Left colon (tissue), 2 donors: ENCODE measurements around the gene OR4C6. TPM values are rescaled to one million over a fixed set of nuclear protein-coding genes. Genes with fewer than 3 reads are reported as not detected.

Source experiments
- ATAC-seq: fragments of 200-7000 bp; cut with Tn5 transposase; one replicate; pipeline ENCODE4 v1.9.1; 2020; ENCODE audit warnings: mild to moderate bottlenecking, moderate library complexity
- DNase-seq, 2 donors: peaks; one replicate each; pipeline ENCODE4 v3.0.0-alpha.2; 2020
- intact Hi-C, 2 donors: fragments of 100-400 bp; cut with DNase I in 1 of 2; cut with micrococcal nuclease in 1 of 2; formaldehyde crosslinking; loops; one replicate each; pipeline versions ENCODE4 v1.11.2 to v1.14.0; 2022; cut with DNase I, micrococcal nuclease
- long read RNA-seq: library from polyadenylated mRNA; unstranded; transcript quantifications from one replicate; pipeline ENCODE4 v2.0.0, GENCODE V29; 2021
- total RNA-seq, 2 donors: library from RNA; stranded (reverse); fragmentation: NEBNext Ultra II Directional; extraction: Animal tissue kit (Norgen Biotek cat#: 25700); gene quantifications; one replicate each; pipeline ENCODE4 v1.2.1, GENCODE V29; 2021
- donor health status: DM: no; HTN: no; CAD: no.
- donor health status: DM: yes; HTN: yes; CAD: no.

Gene OR4C6
- total RNA-seq = not detected
- long read RNA-seq = 0 reads

GRCh38 chr11:55661901-55662300 lies at the start of gene OR4C6:
Gene OR4C6 (plus strand): TSS chr11:55662201. CDS start chr11:55665167, 2,966 bp downstream.
- DNase-seq (no peak), ATAC-seq (no peak)
- intact Hi-C loops = no loop called here

DNA sequence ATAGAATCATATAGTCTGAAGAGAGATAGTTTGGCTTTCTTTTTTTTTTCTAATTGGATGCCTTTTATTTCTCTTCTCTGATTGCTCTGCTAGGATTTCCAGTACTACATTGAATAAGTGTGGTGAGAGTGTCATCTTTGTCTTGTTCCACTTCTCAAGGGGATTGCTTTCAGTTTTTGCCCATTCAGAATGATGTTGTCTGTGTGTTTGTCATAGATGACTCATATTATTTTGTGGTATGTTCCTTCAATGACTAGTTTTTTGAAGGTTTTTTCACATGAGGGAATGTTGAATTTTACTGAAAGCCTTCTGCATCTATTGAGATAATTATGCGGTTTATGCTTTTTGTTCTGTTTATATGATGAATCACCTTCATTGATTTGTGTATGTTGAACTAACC lies 37.5 kb upstream of the OR4C6 start:
- ATAC-seq (no peak), DNase-seq (no peak)
- intact Hi-C loops = no loop called here

- no peak for ATAC-seq
- no peak for DNase-seq
- intact Hi-C loops = no loop called here
Measured at GRCh38 chr11:55634813-55635212, 27.2 kb upstream of the OR4C6 start, which contains the start of gene OR4P4. Gene OR4P4 (plus strand): TSS chr11:55635113.

DNA sequence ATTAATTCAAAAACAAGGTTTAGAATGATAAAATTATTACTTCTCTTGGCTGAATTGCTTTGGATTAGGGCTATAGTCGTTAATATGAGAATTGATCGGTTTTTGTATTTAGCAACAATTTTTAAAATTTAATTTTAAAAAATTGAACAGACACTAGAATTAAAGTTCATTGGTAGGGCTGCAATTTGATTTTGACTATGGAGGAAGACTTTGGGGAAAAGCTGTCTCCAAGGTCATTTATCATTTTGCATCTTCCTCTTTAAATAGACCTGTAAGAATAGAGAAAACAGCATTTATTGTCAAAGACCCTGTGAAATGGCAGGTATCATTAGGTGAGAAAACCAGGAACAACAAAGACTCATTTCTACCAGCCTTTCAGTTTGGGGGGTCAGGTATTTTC lies 14.0 kb upstream of the OR4C6 start, which contains the start of gene OR4S2:
Gene OR4S2 (plus strand): TSS at position 301 of the 400 bp plus-strand sequence. CDS start 2,577 bp downstream, outside the sequence.
- DNase-seq = no peak
- ATAC-seq = no peak
- intact Hi-C loops = no loop called here

GRCh38 chr11:55652560-55652959 lies 9.4 kb upstream of the OR4C6 start:
- intact Hi-C loops = no loop called here
- no peak for ATAC-seq

GRCh38 chr11:55655096-55655495 lies 6.9 kb upstream of the OR4C6 start:
- no peak for DNase-seq
- intact Hi-C loops = no loop called here
- ATAC-seq = no peak

More at GRCh38 chr11:55652560-55652959, 9.4 kb upstream of the OR4C6 start:
- DNase-seq = no peak

DNA sequence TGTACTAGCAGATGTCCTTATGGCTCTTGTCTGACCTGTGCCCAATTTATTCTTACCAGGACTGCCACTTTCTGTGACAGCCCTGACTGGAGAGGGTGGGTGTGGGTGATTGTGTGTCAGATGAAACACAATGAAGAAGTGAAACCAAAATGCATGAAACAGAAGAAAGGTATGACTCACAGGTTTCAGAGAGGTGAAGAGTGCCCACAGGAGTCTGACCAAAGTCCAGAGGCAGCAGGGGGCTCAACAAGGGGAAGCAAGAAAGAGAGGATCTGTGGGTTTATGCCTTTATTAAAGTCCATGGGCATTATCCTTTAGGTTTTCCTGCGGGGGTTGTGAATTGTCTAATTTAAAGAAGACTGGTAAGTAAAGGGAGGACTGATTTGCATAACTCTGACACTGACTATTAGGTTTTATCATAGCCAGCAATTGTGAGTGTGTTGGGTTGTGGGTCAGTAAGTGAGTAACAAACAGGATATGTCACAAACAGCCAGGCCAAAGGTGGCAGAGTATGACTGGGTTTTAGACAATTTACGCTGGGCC lies 3.9 kb upstream of the OR4C6 start:
- intact Hi-C loops = no loop called here
- DNase-seq (no peak), ATAC-seq (no peak)

DNA sequence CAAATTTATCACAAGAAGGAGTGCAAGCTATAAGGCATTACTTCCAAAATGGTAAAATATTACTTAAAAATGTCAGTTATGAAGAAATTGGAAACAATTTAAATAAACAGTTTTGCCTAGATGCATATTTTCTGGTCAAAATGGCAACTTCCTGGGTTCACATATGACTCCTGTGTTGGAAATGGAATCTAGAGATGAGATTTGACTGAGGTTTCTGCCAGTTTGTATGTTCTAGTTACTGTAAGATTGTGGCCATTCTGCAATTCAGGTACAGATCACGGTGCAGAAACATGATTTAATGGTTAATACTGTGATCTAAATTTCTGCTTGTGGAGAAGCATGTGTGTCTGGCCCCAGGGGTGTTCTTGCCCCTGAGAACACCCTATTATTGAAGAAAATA lies 3.4 kb upstream of the OR4C6 start:
- ATAC-seq = no peak
- DNase-seq = no peak
- intact Hi-C loops = no loop called here

DNA sequence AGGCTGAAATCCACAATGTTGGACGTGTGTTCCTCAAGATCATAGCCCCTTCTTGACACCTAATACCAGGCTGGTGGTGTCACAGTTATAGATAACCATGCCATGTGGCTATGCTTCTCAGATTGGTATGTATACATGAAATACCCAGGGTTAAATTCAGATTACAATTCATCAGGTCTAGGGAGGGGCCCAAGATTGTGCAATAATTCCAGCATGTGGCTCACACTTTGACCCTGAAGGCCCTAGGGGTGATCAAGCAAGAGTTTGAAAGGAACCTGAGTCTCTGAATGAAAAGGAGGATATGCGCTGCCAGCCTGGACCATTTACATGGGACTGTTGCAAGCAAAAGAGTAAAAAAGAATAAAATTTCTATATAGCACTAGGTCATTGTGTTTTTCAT lies 7.4 kb downstream of the OR4C6 start:
- ATAC-seq (no peak), DNase-seq (no peak)
- intact Hi-C loops = no loop called here

- ATAC-seq (no peak), DNase-seq (no peak)
- intact Hi-C loops = no loop called here
Measured at GRCh38 chr11:55673860-55674259, 11.9 kb downstream of the OR4C6 start.

DNA sequence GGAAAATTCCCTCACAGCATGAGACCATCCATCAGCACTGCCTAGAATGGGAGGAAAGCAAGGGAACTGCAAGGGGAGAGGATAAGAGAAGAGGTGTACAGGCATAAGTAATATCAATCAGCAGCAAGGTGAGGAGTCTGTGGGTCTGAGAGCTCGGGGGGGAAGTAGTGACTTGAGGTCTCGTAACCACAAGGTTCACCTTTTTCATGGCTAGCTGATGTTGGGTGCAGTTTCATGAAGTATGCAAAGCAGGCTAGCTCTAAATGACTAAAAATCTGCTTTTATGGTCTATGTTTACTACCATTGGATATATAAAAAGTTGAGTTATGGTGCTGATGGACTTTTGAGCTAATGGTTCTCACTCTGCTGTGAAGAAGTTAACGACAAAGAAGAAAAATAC lies 35.8 kb downstream of the OR4C6 start:
- ATAC-seq = no peak
- DNase-seq = no peak
- intact Hi-C loops = no loop called here

GRCh38 chr11:55701429-55701828 lies 39.4 kb downstream of the OR4C6 start:
- intact Hi-C loops = no loop called here
- ATAC-seq (no peak), DNase-seq (no peak)

DNA sequence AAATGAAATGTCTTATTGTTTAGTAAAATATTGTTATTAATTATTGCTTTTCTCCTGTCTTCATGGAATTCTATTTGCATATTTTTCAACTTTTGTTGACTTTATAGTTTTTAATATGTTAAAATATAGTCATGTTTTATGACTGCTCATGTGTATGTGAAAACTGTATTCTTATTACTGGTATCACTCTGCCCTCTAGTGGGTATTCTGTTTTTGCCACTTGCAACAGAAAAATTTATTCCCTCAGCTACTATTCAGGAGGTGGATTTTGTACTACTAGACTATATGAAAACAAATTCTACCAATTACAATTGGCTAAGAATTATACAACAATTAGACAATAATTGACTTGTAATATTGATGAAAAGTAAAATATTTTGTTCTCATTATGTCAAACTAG lies 45.0 kb downstream of the OR4C6 start:
- ATAC-seq (no peak), DNase-seq (no peak)
- intact Hi-C loops = no loop called here

- intact Hi-C loops = no loop called here
- no peak for DNase-seq
- no peak for ATAC-seq
Measured at GRCh38 chr11:55714982-55715888, 53.2 kb downstream of the OR4C6 start.

Other genes with a start within 250 kb of the OR4C6 start
- gene OR4C15, start 107.7 kb upstream of the OR4C6 start, total RNA-seq = not detected
- not detected for gene OR4C16, start 90.1 kb upstream of the OR4C6 start, total RNA-seq
- not detected for gene OR4C11, start 54.6 kb upstream of the OR4C6 start, total RNA-seq
- gene OR4P4, start 27.1 kb upstream of the OR4C6 start, total RNA-seq = not detected
- gene OR4S2, start 13.9 kb upstream of the OR4C6 start, total RNA-seq = not detected
- not detected for gene OR5D13, start 111.2 kb downstream of the OR4C6 start, total RNA-seq
- not detected for gene OR5D14, start 133.4 kb downstream of the OR4C6 start, total RNA-seq
- gene OR5L1, start 149.2 kb downstream of the OR4C6 start, total RNA-seq = not detected
- gene OR5D18, start 157.4 kb downstream of the OR4C6 start, total RNA-seq = not detected
- gene OR5L2, start 165.0 kb downstream of the OR4C6 start, total RNA-seq = not detected
- gene OR5D16, start 176.6 kb downstream of the OR4C6 start, total RNA-seq = not detected
- gene TRIM51, start 221.1 kb downstream of the OR4C6 start, total RNA-seq = not detected